Prostate gland (tissue), 2 donors: Measurements from ENCODE around the gene TPST1.

Source experiments
- CTCF ChIP-seq, 4 experiments: fragments of 200-600 bp in 2 of 4; fragments of 450-650 bp in 2 of 4; sonication (generic) in 2 of 4; IDR thresholded peaks; 1 replicate in 3 of 4; 2 replicates in 1 of 4; pipeline ENCODE4 v1.5.1; 2016 to 2019; ENCODE audit warnings: antibody characterized with exemption in 4 of 4, mild to moderate bottlenecking in 2 of 4, moderate library complexity in 2 of 4
- POLR2AphosphoS5 ChIP-seq: sonication (generic); formaldehyde crosslinking; IDR thresholded peaks from one replicate; pipeline ENCODE4 v1.6.1; 2017; ENCODE audit warnings: antibody characterized with exemption

DNA sequence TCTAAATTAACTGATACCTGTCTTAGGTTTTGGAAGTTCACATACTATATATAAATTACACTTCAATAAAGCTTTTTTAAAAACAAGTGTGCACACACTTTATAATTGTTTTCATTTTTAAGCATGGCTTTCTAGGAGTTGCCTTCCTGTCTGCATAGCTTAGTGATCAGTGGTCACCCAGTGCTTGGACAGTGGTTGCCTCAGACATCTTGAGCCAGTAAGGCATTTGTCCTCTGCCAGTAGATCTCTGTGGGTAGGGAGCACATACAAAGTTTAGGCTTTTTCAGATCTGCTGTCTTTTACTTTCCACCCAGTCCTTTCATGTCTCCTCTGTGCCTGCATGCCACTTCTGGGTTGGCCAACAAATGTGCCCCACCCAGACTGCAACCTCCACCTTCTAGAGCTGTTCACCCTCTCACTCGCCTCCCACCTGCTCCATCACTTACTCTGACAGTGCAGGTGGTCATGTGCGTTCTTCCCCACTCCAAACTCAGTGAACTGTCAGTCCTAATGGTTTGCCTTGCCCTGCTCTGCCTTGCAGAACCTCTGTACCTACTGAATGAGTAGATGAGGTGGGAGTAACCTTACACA lies 31.7 kb downstream of the TPST1 start:
- TF ChIP-seq CTCF (IDR thresholded peaks at IDR 0.05) (no peak), POLR2AphosphoS5 (no peak)
